ENCODE data around the gene TASP1.
"Not testable (repeated sequence)": the region's sequence is repeated elsewhere in the genome, so short reads cannot be mapped to it uniquely, and the experiment has no call there.

The TASP1 gene, protein sequence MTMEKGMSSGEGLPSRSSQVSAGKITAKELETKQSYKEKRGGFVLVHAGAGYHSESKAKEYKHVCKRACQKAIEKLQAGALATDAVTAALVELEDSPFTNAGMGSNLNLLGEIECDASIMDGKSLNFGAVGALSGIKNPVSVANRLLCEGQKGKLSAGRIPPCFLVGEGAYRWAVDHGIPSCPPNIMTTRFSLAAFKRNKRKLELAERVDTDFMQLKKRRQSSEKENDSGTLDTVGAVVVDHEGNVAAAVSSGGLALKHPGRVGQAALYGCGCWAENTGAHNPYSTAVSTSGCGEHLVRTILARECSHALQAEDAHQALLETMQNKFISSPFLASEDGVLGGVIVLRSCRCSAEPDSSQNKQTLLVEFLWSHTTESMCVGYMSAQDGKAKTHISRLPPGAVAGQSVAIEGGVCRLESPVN

DNA sequence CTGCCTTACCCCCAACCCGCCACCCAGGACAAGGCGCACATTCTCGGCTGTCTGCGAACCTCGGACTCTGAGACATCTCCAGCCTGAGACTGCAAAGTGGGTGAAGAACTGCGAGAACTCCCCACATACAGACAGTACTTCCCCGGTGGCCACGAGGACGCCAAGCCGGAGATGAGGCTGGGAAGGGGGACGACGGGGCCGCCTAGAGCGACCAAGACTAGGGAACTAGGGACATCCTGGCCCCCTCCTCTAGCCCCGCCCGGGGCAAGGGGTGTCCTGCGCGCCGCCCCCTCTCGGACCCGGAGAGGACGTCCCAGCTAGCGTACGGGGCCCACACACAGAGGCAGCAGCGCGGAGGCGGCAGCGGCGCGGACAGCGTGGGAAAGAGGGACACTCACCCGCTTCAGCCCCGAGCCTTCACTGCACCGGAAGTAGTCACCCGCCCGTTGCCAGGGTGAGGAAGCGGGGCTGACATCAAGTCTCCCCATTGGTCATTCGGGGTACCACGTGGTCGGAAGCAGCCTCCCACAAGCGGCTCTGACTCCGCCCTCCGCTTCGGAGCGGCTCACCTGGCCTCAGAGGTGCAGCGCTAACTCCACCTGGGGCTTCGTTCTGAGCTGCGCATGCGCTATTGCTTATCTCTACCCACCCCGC, at the start of gene TASP1:
Gene TASP1 (minus strand): TSS at position 437 of the 654 bp plus-strand sequence. CDS start 8,854 bp downstream, outside the sequence.
- DNase-seq: peak; percentile 98

DNA sequence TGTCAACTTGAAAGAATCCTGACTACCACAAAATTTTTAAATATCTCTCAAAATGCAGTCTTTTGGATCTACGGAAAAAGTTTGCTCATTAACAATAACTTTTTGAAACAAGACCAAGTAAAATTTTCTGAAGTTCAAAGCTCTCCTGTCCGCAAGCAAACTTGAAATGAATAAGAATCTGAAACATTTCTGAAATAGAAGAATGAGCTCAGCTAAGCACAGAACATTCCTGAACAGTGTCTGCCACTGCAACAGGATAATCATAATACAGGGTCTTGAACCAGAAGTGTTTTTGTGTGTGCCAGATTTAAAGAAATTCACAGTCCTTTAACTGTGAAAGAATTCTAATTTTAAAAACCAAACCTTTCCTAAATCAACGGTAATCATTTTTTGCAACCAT, 49.1 kb upstream of the TASP1 start:
- no peak for DNase-seq

DNA sequence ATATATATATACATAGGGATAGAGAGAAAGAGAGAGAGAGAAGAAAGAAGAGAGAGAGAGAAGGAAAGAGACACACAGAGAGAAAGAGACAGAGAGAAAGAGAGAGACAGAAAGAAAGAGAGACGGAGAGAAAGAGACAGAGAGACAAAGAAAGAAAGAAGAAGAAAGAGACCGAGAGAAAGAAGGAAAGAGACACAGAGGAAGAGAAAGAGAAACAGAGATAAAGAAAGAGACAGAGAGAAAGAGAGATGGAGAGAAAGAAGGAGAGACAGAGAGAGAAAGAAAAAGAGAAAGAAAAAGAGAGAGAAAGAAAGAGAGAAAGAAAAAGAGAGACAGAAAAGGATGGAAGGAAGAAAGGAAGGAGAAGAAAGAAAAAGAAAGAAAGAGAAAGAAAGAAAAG, 46.9 kb upstream of the TASP1 start:
- no peak for DNase-seq

DNA sequence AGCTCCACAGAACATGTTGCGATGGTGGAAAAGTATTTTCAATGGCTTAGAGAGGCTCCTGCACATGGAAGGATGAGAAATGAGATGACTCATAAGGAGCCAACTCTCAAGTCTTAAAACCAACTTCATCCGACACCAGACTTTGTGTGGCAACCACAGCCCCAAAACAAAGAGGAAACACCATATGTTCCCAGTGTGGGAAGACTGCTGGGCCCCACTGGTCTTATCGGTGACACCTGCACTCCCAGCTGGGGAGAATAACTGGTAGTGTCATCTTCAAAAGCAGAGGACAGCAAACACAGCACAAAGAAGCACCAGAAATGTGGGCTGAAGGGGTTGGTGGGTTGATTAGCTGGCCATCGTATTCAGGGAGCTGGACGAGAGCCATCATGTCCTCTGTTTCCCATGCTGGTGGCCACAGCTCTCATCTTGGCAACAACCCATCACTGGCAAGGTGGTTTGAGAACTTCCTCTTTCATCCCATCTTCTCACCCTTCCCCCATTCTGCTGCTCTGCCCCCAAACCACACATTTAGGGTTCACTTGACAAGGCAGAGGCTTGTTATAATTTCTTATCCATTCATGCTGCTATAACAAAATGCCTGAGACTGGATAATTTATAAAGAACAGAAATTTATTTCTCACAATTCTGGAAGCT, 46.0 kb upstream of the TASP1 start:
- no peak for DNase-seq

DNA sequence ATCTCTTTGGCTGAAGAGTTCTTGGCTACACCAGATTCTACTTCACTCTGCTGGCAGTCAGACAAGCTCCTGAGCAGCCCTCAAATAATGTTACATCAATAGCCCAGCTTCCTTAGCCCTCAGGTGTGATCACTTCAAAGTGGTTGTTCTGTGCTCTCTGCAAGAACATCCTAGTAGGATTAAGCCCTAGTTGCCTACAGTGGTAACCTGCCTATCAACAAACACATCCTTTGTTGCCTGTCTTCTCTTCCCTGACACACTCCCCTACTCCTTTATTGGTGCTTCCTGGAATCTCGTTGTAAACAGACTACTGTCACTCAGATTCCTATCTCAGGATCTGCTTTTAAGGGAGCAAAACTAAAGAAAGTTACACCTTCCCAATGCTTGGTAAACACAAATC, 45.1 kb upstream of the TASP1 start:
- no peak for DNase-seq

DNA sequence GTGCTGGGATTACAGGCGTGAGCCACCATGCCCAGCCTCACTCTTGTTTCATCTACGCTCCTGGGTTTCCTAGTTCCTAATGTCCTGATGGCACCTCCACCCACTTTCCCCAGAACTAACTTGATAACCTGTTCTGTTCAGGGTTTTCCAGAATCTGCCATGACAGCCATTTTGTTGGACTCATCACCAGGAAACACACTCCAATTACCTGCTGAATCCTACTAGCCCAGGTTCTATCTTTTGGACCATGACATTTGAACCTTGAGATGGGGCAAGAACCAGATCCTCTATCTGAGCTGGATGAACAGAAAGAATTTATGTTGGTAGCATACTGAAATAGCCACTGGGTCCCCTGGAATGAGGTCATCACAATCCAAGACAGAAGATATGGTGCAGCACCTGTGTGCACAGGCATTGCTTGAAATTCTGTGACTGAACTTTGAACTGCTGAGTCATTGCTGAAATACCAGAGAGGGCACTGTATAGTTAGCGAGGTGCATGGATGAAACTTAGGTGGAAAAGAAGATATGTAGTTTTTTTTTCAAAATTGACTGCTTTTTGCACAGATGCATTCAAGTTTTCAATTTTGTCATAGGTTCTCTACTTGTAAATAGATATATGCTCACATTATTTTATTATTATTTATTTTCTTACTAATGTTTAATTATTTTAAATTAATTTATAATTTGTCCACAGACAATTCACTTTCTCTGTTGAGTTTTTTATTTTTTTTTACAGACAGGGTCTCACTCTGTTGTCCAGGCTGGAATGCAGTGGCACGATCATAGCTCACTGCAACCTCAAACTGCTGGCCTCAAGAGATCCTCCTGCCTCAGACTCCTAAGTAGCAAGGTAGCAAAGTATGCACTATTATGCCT, 42.8 kb upstream of the TASP1 start:
- DNase-seq: no peak

DNA sequence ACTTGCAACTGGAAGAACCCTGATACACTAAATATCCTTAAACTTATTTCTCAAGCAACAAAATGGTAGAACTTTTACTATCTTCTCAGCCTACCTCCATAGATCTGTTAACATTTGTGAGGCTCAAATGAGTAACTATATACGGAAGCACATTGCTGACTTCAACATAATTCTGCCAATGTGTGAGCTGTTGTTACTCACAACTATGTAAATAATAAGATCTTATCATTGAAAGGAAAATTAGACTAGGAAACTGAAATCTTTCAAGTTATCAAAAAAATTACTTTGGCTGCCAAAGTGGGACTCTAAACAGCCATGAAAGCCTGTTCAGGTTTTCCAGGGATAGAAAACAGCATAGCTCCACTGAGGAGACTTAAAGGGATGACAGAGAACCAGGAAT, 40.2 kb upstream of the TASP1 start:
- DNase-seq: no peak

DNA sequence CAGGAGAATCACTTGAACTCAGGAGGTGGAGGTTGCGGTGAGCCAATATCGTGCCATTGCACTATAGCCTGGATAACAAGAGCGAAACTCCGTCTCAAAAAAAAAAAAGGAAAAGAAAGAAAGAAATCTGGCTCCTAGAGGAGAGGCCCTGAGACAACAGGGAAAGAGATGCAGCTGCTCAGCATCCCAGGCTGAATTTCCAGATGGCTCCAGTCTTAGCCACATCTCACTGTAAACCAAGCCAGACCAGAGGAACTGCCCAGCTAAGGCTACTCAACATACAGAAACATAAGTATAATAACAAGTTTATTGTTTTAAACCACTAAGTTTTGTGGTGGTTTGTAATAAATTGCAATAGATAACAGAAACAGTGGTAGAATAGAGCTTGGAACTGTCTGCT, 38.5 kb upstream of the TASP1 start:
- no peak for DNase-seq

DNA sequence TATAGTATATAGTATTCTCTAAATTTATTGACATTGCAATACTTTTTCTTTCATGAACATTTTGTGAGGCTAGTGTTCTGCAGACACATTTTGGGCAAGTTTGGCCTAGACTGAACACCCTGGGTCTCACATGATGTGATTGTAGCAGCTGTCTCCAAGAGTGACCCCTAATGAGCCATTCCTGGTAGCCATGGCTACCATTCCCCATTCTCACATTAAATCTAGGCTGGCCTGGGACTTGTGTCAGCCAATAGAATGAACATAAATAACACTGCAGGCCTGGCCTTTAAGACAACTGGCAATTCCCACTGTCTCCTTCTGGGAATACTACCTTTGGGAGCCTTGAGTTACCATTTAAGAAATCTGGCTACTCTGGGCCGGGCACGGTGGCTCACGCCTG, 38.0 kb upstream of the TASP1 start:
- no peak for DNase-seq

DNA sequence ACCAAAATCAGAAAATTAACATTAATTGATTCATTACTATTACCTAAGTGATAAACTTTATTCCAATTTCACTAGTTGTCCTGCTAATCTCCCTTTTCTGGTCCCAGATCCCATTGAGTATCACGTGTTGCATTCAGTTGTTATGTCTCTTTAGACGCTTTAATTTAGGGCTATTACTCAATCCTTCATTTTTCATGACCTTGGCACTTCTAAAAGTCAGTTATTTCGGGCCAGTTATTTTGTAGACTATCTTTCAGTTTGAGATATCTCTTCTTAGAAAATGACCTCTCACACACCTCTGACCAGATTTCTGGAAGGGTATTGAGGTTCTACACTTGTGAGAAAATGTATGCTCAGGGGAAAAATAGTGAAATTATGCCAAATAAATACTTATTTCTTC, 34.0 kb upstream of the TASP1 start:
- no peak for DNase-seq

DNA sequence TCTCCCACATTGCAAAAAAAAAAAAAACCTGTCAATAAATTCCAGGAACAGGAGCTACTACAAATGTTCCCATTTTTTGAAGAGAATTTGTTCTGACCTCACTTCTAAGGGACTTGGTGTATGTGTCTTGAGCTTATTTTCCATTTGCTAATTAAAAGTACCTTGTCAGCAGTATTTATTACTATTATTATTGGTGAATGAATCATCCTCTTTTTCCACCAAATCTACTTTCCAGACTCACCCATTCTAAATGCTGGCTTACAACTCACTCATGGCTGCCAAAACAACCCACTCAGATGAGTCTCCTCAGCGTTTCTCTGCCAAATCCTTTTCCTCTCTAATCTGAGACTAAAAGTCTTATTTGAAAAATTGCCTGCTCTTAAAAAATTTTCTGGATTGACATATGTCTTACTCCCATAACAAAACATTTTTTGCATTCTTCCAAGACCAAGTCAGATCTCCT, 33.2 kb upstream of the TASP1 start:
- no peak for DNase-seq

DNA sequence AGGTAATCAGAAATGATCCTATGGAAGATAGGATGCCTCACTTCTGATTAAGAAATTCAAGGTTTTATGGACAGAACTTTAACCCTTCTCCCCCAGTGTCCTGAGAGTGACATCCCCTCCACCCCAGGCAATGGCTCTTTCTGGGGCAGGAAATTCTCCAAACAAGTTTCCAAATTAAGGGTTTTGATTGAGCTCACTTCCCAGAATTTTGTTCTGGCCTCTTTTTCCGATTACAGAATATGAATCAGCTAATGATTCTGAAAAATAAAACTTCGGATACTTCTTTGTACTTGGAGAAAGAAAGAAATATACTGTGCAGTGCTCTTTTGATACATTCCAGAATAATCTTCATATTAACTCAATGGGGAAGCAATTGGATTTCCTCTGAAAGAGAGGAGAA, 32.8 kb upstream of the TASP1 start:
- no peak for DNase-seq

DNA sequence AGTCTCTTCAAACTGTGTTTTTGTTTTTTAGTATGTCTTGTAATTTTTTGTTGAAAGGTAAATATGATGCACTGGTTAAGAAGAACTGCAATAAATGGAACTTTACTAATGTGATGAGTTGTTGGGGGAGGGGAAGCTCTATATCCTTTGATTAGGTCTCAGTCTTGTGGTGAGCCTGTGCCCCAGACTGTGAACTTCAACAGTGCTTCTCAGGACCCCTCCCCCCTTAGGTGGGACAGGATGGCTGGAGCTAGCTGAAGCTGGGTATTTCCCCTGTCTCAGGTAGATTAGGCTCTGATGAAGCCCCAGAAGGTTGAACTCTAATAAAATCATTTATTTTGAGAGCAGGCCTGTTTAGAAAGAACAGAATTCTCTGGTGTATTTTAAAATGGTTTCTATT, 31.4 kb upstream of the TASP1 start:
- DNase-seq: no peak

DNA sequence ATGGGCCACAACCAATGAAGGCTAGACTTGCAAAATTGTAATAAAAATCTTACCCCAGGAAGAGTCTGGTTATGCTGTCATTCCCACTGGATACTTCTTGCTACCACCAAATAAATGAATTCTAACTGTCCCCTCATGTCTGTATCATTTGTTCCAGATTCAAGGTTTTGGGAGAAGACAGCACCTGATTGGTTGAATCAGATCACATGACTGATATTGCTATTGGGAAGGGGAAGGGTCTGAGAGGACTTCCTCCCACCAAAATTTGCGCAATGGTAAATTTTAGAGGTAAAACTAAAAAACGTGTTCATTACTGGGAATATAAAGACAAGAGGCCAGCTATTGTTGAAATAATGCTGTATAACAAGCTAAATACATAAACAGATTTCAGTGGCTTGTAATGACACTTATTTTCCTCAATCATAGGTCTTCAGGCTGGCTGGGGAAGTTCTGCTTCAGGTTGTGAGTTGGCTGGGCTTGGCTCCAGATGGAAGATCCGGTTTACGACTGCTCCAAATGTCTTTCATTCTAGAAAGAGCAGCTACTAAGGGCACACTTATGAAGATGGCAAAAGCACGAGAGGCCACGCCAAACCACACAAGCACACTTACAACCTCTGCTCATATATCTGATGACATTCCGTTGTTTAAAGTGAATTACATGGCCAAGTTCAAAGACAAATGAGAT, 27.1 kb upstream of the TASP1 start:
- no peak for DNase-seq

DNA sequence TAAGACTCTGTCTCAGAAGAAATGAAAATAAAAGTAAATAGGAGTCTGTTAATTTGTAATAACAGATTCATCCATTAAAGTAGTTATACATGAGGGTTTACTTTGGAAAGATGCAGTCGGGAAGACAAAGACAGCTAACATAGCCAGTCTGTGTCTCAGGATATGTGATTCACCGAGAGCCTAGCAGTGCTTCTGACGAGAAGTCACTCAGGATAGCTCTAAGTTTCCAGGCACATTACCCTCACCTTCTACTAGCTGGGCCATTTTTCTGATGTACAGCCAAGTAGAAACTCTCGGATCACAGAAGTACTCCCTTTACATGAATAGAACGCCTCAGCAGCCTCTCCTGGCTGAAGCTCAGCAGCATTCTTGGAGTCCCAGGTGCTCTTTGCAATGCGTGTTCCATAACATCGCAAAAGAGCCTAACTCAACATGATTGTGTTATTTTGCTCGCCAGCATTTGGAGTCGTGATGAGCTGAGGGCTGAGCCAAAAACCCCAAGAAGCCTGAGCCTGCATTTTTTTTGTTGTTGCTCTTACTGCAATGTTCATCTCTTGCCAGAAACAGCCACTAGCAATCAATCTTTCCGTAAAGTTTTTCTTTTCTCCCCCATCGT, 22.4 kb upstream of the TASP1 start:
- no peak for DNase-seq

DNA sequence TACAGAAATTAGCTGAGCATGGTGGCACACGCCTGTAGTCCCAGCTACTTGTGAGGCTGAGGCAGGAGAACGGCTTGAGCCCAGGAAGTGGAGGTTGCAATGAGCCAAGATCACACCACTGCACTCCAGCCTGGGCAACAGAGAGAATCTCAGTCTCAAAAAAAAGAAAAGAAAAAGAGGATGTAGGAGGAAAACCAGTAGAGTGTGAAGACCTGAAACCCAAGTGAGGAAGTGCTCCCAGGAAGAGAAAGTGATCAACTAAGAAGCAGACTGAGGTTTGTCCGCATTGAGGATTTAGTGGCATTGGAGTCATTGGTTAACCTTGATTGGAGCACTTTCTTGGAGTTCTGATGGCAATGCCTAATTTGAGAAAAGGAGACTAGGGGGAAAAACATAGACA, 20.6 kb upstream of the TASP1 start:
- no peak for DNase-seq

DNA sequence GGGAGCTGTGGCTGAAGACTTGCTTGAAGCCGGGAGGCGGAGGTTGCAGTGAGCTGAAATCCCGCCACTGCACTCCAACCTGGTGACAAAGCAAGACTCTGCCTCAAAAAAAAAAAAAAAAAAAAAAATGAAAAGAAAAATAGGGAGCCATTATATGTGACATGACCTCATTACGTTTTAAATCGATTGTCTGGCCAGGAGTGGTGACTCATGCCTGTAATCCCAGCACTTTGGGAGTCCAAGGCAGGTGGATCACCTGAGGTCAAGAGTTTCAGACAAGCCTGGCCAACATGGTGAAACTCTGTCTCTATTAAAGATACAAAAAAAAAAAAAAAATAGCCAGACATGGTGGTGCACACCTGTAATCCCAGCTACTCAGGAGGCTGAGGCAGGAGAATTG, 19.3 kb upstream of the TASP1 start:
- not testable (repeated sequence) for DNase-seq

DNA sequence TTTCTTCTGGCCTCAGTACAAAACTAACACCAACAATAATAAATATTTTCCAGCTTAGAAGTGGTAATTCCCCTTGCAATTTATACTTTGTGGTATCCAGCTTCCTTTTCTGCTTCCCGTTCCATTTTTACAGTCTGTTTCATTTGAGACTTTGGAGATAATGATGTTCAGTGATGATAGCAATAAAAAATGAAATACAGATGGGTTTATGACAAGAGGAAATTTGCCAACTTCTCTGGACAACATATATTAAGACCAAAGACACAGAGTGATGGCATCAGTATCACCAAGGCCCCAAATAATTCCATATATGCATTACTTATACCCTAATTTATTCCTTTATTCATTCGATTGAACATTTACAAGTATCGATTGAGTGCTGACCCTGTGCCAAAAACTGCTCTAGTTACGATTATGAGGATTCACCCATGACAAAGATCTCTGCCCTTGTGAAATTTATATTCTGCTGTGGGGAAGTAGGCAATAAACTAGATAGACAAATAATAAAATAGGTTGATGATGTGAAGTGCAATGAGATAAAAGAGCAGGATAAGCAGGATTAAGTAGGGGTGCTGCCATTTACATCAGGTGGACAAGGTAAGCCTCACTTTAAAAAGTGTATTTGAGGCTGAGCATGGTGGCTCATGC, 18.1 kb upstream of the TASP1 start:
- no peak for DNase-seq

DNA sequence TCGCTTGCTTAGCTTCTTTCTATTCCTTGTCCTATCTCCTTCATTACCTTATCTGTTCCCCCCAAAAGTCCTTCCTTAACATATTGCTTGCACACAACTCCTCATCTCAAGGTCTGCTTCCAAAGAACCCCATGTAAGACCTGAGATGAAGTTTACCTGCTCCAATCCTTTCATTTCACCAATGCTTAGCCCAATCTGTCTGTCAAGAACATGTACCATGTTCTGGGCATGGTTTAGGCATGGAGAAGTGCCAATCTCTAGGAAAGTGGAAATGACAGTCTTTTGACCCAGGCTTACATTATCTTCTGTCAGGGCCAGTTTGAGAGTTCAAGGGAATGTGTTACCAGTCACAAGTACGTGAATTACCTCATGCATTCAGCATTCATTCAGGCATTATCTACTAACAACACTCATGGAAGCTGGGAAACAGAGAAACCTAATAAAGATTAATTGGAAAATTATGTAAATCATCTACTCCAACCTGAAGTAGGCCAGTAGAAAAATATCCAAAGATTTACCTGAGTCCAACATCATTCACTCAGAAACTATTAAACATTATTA, 15.8 kb upstream of the TASP1 start:
- no peak for DNase-seq

DNA sequence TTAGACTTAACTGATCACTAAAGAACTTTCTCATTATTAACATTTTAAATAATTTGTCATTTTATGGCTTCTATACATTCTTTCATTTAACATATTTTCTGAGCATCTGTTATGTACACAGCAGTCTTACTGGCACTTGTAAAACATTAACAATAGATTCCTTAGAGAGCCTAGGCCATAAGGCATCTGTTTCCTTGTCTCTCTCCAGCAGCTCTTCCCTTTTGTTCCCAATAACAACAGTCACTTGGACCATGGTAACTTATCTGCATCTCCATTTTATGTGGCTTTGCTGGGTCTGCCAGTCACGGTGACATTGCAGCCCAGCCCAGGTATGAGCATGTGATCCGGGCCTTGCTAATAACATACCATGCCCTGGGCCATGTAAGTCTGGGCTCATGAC, 11.7 kb upstream of the TASP1 start:
- DNase-seq: no peak

Measured in CD4-positive, alpha-beta T cell treated with Interleukin-17A for 1 hour (primary cell).